HG03439 (cell line): ENCODE measurements around the gene XAGE5.
"Not testable (repeated sequence)": the region's sequence is repeated elsewhere in the genome, so short reads cannot be mapped to it uniquely, and the experiment has no call there.

ENCODE experiments used
- ATAC-seq: cut with Tn5 transposase; IDR thresholded peaks from one replicate; pipeline ENCODE4 v1.9.1; 2021; ENCODE audit warnings: mild to moderate bottlenecking, moderate library complexity; ENCODE audit not compliant: unreplicated experiment

XAGE5 gene, protein sequence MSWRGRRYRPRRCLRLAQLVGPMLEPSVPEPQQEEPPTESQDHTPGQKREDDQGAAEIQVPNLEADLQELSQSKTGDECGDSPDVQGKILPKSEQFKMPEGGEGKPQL

GRCh38 chrX:52811065-52811625 lies at the start of gene XAGE5:
TSS of gene XAGE5 (plus strand) at chrX:52811287. CDS start at chrX:52812567, 1,280 bp downstream.
- ATAC-seq: no peak

- not testable (repeated sequence) for ATAC-seq
These were observed 45.1 kb upstream of the XAGE5 start for GRCh38 chrX:52765983-52766382.

- ATAC-seq: not testable (repeated sequence)
These were observed 37.6 kb upstream of the XAGE5 start for GRCh38 chrX:52773504-52773903.

DNA sequence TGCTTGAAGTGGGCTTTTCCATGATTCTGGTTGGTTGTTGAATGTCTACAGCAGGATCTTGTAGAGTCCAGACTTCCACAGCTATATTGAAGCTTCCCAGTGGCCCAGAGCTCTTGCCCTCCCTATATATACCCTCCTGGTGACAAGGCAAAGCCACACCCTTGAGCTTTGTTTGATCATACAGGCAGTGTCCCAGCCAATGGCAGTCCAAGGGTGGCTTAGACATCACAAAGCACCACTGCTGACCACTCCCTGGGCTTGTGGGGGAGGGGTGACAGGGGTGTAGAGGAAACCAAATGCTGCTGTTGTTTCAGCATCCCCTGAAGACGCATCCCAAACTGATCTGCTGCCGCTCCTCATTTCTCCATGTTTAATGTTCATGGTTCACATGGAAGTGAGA lies 13.8 kb upstream of the XAGE5 start, which contains the start of gene SPANXN5:
TSS of gene SPANXN5 (minus strand) at position 101 of the 400 bp plus-strand sequence. CDS start at position 22, 79 bp downstream.
- ATAC-seq: not testable (repeated sequence)

GRCh38 chrX:52804876-52805275 lies 6.2 kb upstream of the XAGE5 start:
- not testable (repeated sequence) for ATAC-seq

DNA sequence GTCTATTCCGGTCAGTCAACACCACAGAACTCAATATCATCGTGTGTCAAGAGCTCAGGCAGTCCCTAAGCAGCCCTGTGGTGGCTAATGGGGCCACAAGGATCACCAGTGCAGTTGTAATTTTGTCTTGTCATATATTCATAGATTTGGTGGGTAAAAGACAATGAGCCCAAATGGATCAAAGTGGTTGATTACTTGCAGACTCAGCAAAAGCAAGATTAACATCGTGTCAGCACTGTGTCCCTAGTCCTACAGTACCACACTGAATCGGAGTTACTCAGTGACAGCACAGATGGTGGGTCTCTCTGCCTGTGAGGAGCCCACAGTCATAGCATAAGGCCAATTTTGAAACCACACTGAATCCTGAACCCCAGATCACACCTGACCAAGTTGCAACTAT lies 8.7 kb downstream of the XAGE5 start:
- ATAC-seq: no peak

GRCh38 chrX:52821079-52821760 lies 10.1 kb downstream of the XAGE5 start:
- ATAC-seq: no peak

DNA sequence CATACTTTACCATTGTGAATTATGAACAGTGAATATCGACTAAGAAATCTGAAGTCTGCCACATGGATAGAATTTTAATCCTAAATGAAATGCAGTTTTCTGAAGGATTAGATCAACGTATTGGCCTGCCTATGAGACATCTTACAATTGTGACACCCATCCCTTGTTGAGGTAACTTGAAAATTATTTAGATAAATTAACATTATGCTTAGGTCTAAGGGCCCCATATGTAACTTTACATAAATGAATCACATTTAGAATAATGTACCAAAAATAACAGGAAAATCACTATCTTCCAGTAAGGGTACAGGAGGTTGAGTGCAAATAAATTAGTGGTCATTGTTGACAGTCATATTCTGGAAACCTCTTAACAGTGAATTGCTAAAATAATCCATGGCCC lies 13.5 kb downstream of the XAGE5 start:
- ATAC-seq: no peak

DNA sequence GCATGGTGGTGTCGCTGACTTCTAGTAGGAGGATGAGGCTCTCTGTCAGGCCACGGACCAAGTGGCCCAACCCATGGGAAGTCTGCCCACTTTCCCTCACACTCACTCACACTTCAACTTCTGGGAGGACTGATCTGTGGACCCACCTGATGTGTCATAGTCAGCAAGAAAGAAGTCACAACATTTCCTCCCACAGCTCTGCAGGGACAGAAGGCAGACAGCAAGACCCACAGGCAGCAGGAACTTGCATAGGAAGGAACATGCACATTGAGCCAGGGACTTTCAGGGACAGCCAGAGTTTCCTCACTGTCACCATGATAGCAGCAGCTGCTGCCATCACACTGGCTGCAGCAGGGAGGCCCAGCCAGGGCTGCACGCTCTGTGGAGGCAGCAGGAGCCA lies 19.5 kb downstream of the XAGE5 start:
- no peak for ATAC-seq

- no peak for ATAC-seq
These were observed 28.1 kb downstream of the XAGE5 start for GRCh38 chrX:52839137-52839536.

DNA sequence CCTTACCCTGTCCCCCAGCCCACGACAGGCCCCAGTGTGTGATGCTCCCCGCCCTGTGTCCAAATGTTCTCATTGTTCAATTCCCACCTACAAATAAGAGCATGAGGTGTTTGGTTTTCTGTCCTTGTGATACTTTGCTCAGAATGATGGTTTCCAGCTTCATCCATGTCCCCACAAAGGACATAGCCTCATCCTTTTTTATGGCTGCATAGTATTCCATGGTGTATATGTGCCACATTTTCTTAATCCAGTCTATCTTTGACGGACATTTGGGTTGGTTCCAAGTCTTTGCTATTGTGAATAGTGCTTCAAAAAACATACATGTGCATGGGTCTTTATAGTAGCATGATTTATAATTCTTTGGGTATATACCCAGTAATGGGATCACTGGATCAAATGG lies 32.5 kb downstream of the XAGE5 start:
- not testable (repeated sequence) for ATAC-seq

GRCh38 chrX:52852110-52852860 lies 41.2 kb downstream of the XAGE5 start:
- no peak for ATAC-seq

DNA sequence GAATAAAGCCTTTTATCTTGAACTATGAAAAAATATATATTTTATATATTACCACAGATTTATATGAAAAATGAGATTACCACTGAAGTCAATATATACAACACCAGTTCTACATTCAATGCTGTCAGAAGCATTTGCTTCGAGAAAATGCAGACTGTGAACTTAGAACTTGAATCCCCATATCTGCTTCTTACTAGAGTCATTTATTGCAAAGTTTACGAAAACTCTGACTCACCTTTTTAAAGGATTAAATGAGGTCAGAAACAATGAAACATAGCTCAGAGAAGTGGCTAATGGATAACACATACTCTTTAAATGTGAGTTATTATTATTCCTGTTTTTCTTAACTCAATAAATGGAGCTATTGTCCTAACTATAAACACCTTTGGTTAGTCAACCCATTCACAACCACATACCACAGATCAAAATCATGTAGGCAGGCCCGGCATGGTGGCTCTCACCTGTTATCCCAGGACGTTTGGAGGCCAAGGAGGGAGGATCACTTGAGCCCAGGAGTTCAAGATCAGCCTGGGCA lies 46.0 kb downstream of the XAGE5 start:
- not testable (repeated sequence) for ATAC-seq

DNA sequence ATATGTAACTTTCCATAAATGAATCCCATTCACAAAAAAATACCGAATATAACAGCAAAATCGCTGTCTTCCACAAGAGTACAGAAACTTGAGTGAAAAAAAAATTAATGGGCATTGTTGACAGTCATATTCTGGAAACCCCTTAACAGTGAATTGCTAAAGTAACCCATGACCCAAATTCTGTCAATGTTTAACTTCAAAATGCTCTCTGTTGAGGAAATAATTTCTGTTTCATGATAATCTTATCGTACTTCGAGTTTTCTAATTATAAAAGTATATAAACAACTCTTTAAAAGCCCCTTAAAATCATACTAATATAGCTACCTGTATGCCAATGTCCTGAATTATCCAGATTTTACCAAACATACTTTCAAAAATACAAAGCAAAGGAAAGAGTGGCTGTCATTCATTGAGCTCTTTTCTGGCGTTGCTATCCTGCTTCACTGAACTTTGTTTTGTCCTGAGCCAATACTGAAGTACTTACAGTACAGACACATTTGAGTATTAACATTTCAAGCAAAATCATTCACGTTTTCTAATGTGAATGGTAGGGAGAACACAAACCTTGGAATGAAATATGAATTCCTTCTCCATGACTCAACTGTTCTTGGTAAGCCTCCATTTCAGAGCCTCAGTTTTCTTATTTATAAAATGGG lies 54.4 kb downstream of the XAGE5 start:
- no peak for ATAC-seq
